Right ventricle myocardium superior (tissue), 1 donor: ENCODE measurements around the gene CDX1. TPM values are rescaled to one million over a fixed set of nuclear protein-coding genes. Genes with fewer than 3 reads are reported as not detected.

Source experiments
- ATAC-seq: fragments of 200-7000 bp; cut with Tn5 transposase; one replicate; pipeline ENCODE4 v1.9.1; 2020; ENCODE audit warnings: mild to moderate bottlenecking; ENCODE audit not compliant: poor library complexity
- DNase-seq: peaks from one replicate; pipeline ENCODE4 v3.0.0-alpha.2; 2020
- intact Hi-C: fragments of 100-400 bp; cut with DNase I; formaldehyde crosslinking; loops from one replicate; pipeline ENCODE4 v1.11.2; 2022
- total RNA-seq: library from RNA; stranded (reverse); fragmentation: NEBNext Ultra II Directional; extraction: Animal tissue kit (Norgen Biotek cat#: 25700); gene quantifications from one replicate; pipeline ENCODE4 v1.2.1, GENCODE V29; 2021
- donor health status: DM: no; HTN: yes; CAD: no; lungs with severe emphysema.

Gene CDX1
- total RNA-seq, 1 donor from 2014 or later, result not detected

DNA sequence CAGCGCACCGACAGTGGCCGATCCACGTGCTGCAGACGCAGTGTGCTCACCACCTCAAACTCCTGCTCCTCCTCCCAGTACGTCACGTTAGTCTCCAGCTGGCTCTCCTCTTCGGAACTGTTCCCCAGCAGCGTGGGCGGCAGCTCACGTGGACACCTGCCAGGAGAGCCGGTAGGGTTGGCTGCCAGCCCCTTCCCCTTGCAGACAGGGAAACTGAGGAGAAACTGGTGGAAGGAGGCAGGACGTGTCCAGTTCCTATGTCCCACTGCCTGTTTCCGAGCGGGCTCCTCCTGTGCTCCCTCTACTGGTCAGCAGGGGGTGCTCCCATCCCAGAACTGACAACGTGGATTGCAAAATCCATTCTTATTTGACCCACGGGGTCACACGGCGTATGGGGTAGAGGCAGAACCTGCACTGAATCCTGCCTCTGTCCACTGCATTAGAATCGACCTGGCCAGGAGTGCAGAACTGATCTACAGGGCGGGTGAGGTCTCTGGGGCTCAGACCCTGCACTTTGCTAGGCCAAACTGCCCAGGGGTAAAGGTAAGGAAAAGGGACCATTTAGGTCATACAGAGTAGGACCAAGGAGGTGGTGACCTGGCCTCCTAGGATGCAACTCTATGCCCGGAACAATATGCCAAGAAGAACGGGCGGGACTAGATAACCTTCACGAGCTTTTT lies 36.6 kb upstream of the CDX1 start:
- peak; percentile 85 for DNase-seq
- intact Hi-C loops, result loop anchor here (10.0 kb wide), 1 partner anchor 305 kb away; no protein-coding TSS in a partner anchor
- peak; percentile 87 for ATAC-seq

DNA sequence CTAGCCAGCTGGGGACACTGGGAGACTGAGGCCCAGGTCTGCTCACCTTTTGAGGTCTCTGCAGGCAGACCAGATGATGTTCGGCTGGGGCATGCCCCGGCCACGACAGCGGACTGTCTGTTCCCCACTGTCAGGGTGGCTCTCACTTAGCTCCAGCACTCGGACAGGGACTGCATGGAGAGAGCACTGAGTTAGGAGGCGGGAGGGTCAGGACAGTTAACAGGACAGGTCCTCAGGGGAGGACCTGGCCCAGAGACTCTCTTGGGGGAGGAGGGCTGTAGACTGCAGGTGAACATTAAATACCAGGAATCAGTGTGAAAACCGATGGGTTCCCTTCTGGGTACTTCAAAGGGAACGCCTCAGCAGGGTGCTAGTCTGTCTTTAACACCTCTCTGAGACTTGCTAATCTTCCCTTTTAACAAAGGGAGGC lies 36.1 kb upstream of the CDX1 start:
- DNase-seq (peak; percentile 38), ATAC-seq (no peak)
- intact Hi-C loops, result loop anchor here (10.0 kb wide), 1 partner anchor 304 kb away; no protein-coding TSS in a partner anchor

DNA sequence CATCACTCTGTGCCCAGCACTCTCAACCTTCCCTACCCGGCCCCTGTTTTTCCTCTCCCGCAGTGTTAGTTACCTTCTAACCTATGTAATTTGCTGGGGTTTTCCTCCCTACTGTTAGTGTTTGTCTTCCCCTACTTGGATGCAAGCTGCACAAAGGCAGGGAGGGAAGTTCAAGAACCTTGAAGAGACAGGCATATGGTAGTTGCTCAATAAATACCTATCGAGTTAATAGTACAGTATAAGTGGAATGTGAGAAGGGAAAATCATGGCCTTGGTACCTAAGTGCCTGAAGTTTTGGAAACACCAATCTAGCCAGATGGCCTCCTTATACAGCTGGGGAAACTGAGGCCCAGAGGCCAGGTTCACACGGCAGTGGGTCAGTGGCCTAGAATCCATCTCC lies 35.1 kb upstream of the CDX1 start:
- ATAC-seq (no peak), DNase-seq (no peak)
- intact Hi-C loops, result loop anchor here (10.0 kb wide), 1 partner anchor 303 kb away; no protein-coding TSS in a partner anchor

DNA sequence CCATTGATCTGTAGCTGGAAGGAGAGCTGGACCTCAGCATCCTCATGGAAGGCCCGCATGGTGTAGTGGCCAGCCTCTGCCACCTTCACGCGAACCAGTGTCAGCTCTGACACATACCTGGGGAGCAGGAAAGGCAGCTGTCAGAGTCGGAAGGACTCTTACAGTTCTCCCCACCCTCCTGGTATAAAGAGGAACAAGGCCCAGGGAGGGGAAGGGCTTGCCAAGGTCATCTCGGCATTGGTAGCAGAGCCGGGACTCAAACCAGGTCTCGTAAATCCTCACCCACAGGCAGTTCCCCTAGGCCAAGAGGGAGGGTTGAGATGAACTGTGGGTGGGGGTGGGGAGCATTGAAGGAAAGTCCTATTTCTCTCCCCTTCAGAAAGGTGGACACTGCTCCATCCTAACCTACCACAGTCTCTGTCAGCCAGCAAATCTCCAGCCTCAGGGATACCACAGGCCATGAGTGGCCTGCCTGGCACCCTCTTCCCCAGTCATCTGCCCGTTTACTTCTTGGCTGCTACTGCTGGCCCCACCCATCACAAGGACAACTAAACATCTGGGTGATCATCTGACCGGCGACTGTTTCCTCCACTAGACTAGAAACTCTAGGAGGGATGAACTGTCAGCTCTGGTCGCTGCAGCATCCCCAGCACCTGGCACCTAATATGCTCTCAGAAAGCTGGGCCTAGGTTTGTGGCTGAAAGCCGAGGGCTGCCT lies 34.4 kb upstream of the CDX1 start:
- intact Hi-C loops, result loop anchor here (10.0 kb wide), 1 partner anchor 303 kb away; no protein-coding TSS in a partner anchor
- DNase-seq (peak; percentile 39), ATAC-seq (no peak)

DNA sequence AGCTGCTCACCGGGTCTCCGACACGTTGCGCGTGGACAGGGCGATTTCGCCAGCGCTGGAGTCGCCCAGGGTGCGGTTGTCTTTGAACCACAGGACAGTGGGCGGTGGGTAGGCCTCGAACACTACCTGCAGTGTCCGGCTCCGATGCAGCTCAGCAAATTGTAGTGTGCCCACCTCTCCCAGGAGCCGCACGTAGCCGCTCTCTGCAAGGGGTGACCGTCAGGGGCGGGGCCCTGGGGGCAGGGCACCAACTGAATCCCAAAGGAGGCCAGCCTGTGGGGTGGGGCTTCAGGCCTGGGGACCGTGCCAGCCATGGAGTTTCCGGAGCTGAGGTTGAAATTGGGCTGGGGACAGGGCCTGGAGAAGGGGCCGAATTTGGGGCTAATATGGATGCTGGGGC lies 33.8 kb upstream of the CDX1 start:
- intact Hi-C loops, result loop anchor here (10.0 kb wide), 1 partner anchor 302 kb away; no protein-coding TSS in a partner anchor
- no peak for ATAC-seq
- peak; percentile 43 for DNase-seq

DNA sequence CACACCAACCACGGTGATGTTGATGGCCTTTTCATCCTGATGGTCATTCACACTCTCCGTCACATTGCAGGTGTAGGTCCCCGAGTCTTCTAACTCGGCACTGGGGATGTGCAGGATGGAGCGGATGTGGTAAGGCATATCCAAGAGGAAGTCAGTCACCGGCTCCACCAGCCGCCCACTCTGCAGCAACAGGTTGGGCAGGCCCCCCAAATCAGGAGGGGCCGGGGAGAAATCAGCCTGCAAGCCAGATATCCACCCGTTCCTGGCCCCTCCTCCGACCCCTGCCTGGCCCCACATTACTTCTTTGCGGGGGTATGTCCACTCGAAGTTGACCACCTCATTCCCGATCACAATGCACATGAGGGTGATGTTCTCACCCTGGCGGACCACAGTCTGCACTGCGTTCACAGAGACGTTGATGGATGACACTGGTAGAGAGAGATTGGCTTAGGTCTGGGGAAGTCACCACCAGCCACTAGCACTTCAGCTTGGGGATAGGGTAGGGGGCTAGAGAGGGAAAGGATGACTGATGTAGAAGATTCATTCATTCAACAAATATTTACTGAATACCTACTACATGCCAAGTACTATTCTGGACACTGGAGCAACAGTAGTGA lies 32.9 kb upstream of the CDX1 start:
- intact Hi-C loops, result loop anchor here (10.0 kb wide), 1 partner anchor 301 kb away; no protein-coding TSS in a partner anchor
- DNase-seq (peak; percentile 30), ATAC-seq (no peak)

DNA sequence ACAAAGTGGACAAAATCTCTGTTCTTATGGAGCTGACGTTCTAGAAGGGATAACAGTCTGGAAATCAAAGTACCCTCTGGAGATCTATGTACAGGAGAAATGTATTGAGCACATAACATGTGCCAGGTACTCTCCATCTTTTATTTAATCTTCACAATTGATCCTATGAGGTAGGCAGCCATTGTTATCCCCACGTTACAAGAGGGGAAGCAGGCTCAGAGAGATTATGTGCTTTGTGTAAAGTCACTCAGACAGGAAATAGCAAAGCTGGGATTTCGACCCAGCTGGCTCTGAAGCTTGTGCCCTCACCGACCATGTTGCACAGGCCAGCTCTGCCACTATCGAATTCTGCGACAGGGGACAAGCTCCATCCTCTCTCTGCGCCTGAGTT lies 32.4 kb upstream of the CDX1 start:
- no peak for DNase-seq
- intact Hi-C loops, result loop anchor here (10.0 kb wide), 1 partner anchor 301 kb away; no protein-coding TSS in a partner anchor
- ATAC-seq, result no peak

DNA sequence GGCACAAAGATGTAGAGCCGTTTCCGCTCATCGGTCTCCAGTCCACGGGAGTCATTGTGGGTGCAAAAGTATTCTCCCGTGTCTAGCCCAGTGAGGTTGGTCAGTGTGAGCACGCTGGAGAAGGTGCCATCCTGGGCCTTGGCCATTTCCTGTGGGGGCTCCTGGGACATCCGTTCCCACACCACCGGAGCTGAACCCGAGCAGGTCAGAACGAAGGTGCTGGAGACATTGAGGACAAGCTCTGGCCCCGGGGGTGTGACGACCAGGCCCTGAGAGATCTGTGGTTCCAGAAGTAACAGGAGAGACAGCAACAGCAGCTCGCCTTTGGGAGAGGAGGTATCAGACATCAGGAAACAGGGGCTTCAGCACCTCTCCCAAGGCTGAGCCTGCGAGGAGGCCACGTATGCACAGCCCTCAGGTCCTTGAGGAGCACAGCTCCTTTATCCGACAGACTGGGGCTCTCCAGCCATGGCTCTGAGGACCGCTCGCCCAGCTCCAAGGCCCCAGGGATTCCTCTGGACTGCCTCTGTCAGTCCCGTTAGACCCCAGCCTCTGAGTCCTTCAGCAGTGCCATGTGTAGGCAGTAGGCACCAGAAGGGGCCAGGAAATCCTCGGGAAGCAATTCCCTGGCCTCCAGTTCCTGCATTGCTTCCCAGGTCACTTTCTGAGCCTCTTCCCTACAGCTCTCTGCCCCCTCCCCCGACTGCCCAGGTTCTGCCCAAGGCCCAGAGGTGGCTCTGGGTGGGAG lies 30.8 kb upstream of the CDX1 start:
- ATAC-seq, result no peak
- DNase-seq, result peak; percentile 32
- intact Hi-C loops, result loop anchor here (10.0 kb wide), 1 partner anchor 299 kb away; no protein-coding TSS in a partner anchor

DNA sequence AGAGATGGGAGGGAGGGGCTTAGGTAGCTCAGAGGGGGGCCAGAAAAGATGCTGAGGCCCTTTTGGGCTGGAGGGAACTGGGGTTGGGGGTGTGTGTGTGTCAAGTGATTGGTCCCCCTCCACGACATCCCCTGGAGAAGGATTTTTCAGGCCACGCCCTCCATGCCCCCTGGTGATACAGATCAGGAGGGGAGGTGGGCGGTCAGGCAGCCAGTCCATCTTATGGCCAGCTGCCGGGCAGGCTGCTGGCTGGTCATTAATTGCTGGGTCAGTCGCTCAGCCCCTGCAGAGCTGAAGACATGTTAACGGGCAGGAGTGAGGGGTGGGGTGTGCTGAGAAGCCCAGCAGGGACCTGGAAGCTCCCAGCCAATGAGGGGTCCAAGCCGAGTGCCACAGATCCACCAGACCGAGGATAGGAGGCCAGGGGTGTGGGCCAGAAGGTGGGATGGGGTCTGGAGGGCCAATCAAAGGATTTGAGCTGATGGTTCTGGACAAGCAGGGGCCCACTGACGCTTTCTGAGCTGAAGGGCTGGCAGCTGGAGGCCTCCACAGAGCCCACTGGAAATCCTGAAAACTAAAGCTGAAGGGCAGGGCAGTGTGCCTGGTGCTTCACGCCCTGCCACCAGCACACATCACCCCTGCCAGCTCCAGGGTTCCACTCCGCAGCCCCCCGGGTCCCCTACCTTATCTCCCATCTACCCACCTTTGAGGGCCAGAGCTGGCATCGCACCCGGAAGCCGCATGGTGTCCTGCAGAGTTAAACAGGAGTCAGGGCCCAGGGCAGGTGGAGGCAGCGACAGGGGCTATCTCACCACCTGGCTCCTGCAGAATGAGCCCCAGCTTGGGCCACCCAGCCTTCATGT lies 30.0 kb upstream of the CDX1 start:
- ATAC-seq (no peak), DNase-seq (no peak)
- intact Hi-C loops, result loop anchor here (10.0 kb wide), 1 partner anchor 298 kb away; no protein-coding TSS in a partner anchor

DNA sequence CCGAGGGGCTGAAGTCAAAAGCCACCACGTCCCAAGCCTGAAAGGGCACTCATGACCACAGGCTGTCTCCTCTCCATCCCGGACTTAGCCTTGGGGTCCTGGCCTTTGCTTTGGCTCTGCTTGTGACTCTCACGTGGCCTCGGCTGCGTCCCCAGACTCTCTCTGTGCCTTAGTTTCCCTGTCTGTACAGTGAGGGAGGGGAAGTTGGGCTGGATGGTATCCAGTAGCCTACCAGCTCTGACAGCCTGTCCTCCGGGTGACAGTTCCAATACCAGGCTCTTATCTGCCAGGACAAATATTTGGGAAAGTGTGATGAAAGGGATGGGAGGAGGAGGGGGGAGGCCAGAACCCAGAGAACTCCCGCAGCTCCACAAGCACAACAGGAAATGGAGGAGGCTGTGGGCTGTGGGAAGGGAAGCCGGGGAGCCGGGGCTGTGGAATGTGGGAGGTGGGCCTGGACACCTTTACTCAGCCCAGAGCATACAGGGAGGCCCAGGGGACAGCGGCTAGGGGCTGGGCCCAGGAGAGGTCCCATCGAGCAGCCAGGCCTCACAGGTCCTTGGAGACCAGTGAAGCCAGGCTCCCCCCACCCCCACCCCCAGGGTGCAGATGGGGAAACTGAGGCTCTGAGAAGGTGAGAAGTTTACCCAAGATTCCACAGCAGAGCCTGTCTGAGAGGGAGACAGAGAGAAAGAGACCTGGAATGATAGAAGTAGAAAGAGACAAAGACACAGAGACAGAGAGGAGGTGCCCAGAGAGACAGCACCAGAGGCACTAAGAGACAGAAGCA lies 29.2 kb upstream of the CDX1 start:
- intact Hi-C loops, result loop anchor here (10.0 kb wide), 1 partner anchor 297 kb away; no protein-coding TSS in a partner anchor
- no peak for DNase-seq
- ATAC-seq, result peak; percentile 30

DNA sequence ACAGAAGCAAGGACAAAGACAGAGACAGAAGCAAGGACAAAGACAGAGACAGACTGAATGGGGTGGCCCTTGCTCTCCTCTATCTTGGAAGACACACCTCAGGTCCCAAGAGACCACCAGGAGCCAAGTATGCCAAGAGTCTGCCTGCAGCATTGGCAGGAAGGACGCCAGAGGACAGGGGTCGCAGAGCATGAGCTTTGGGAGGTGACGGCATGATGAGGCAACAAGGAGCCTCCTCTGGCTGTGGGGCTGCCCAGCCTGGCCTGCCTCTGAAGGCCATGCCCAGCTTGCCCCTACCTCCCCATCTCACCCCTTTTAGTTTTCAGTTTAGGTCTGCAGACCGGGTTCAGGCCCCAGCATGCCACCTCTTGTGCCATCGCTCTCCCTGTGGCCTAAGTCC lies 28.6 kb upstream of the CDX1 start:
- ATAC-seq, result no peak
- intact Hi-C loops, result loop anchor here (10.0 kb wide), 1 partner anchor 297 kb away; no protein-coding TSS in a partner anchor
- no peak for DNase-seq

DNA sequence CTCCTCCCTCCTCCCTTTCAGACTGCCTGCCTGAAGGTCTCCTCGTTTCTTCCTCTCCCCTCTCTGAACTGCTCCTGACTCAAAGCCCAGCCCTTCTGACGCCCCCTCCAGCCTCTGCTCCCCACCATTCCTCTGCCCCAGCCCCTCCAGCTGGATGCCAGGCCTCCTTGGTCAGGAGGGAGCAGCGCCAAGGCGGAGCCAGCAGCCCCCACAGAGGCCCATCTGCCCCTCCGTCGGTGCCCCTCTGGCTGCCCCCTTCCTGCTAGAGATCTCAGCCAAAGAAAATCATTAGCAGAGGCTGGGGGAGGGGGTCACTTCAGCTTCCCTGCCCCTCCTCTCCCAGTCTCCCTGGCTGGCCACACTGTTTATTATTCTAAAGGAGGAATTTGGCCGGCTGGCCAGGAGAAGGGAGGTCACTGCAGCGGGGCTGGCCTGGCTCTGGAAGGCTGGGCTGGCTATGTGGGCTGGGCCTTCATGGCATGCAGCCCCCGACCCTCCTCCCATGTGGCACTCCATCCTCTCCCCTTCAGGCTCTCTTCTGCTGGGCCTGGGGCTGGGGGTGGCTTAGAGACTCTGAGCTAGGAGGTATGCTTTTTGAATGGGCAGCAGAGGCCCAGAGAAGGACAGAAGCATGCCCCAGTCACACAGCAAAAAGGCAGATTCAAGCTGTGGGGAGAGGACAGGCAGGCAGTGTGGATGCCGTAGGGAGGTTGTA lies 27.9 kb upstream of the CDX1 start:
- peak; percentile 26 for ATAC-seq
- peak; percentile 77 for DNase-seq
- intact Hi-C loops, result loop anchor here (10.0 kb wide), 1 partner anchor 296 kb away; no protein-coding TSS in a partner anchor

DNA sequence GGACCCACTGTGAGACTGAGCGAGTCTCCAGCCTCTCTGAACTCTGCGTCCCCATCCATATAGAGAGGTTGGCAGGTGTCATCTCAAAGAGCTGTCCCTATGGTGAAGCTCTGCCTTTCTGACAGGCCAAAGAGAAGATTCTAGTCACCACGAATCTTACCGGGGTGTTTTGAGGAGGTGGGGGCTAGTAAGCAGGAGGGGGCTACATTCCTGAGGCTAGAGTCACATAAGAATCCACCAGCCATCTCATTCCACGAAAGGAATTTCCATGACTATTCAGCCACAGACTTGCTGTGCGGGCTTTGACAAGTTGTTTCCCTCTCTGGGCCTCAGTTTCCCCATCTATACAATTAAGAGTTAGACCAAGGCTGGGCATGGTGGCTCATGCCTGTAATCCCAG lies 27.2 kb upstream of the CDX1 start:
- intact Hi-C loops, result loop anchor here (10.0 kb wide), 1 partner anchor 295 kb away; no protein-coding TSS in a partner anchor
- DNase-seq (no peak), ATAC-seq (no peak)

DNA sequence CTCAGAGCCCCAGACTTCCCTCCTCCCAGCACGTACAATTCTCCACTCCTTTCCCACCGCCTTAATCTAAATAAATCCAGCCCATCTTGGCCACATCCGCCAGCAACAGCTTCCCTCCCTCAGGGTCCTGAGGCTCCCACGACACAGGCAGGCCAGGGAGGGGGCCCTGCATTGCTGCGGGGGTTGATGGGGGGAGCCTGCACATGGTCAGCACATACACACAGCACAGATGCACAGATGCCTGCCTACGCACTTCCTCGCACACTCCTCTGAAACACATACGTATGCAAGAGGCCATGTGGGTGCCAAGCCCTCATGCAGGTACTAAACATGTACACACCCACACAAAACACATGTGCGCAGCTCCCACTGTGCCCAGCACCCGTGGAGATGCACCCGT lies 25.7 kb upstream of the CDX1 start:
- DNase-seq (no peak), ATAC-seq (no peak)
- intact Hi-C loops, result no loop called here

DNA sequence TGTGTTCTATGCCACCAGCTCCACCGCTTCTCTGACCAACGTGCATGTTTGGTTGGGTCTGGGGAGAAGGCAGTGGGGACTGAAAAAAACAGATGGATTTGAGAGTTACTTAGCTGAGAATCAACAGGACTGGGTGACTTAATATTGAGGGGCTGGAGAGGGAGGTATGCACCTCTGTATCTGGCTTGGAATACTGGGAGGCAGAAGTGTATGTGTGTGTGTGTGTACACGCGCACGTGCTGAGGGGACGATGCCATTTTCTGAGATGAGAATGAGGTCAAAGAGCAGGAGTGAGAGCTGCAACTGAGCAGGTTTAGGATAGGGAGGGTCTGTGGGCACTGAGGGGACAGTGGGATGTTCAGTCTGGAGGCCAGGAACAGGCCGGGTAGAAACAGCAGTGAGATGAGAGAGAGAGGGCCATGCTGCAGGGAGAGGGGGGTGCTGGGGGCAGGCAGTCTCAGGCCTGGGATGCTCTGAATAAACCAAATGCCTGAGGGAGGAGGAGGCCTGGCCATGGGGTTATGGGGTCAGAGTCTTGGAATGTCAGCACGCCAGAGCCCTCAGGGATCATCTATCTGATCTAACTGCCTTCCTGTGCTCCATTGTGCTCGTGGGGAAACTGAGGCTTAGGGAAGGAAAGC lies 24.9 kb upstream of the CDX1 start:
- DNase-seq (no peak), ATAC-seq (no peak)
- intact Hi-C loops, result no loop called here
